ENCODE data around the gene KCTD10. TPM values are rescaled to one million over a fixed set of nuclear protein-coding genes. Genes with fewer than 3 reads are reported as not detected.
A peak's percentile ranks its signal among the peaks of the same experiment; 100 is the strongest.

Gene KCTD10
- total and polyA plus RNA-seq, 9 of the 15 experiments (the other 6 are each of a cell fraction or from before 2014, with no cell fraction given) = 1.9 to 37.5 (median 15.7) TPM

DNA sequence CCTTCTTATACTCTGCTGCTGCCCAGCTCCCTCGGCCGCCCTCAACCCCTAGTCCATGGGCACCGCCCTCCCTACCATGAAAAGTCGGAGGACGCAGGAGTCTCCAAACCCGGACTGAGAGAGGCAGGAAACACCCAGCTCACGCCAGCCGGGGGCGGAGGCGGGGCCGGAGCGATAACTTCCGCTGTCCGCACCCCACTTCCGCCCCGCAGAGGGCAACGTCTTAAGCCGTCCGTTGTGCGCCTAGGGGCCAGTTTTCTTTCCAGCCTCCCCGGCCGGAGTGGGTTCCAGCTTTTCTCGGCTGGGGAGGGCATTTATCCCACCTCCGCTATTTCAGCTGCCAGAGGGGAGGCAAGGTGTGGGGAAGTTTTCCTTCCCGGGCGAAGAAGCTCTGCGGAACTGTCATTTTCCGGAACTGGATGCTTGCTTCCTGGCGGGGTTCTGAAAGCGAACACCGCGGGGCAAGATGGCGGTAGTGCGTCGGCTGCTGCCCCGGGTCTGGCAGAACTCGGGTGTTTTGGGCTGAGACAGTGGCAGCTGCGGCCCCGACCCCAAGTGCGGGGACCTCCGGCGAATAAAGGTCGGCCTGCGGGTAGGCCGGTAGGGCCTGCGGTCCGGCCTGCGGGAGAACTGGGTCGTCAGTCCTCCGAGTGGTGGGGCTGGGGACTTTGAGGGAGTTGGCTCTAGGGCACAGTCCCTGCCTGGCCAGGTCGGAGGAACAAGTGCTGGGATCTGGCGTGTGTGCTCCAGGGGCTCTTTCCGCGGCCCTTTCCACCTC is at the start of gene KCTD10, which contains the start of gene UBE3B (continued):
- TF ChIP-seq CEBPG (CRISPR knock-in tag; IDR thresholded peaks at IDR 0.05) (no peak), CEBPG (tag; conservative IDR thresholded peaks at IDR 0.05 in 1 of 2, IDR thresholded peaks at IDR 0.05 in 1 of 2) (no peak), HDAC6 (IDR thresholded peaks at IDR 0.05; ENCODE audit: low read depth, low read length) (no peak), ZBTB34 (CRISPR knock-in tag; IDR thresholded peaks at IDR 0.05) (no peak), ZNF75A (CRISPR knock-in tag; IDR thresholded peaks at IDR 0.05) (no peak), REST (IDR thresholded peaks at IDR 0.05; ENCODE audit: borderline replicate concordance) (peak; percentile 88), REST (CRISPR knock-in tag; IDR thresholded peaks at IDR 0.05; ENCODE audit: low read depth) (peak; percentile 69; the same call in 1 of the 2 replicates), PTTG1 (tag; IDR thresholded peaks at IDR 0.05; ENCODE audit: low read depth) (no peak), PCBP1 (IDR thresholded peaks at IDR 0.05; ENCODE audit: low read depth, low read length, poor library complexity, severe bottlenecking) (peak; percentile 52), SMAD2 (IDR thresholded peaks at IDR 0.05; ENCODE audit: low read depth, low read length) (no peak), WHSC1 (IDR thresholded peaks at IDR 0.05; ENCODE audit: low read length) (no peak), ZFP36 (IDR thresholded peaks at IDR 0.05; ENCODE audit: low read depth, low read length, partially characterized antibody) (no peak), EHMT2 (IDR thresholded peaks at IDR 0.05) (no peak), MEF2D (tag; conservative IDR thresholded peaks at IDR 0.05; ENCODE audit: low read depth) (peak; percentile 77)
- TF ChIP-seq, protein P1, sequence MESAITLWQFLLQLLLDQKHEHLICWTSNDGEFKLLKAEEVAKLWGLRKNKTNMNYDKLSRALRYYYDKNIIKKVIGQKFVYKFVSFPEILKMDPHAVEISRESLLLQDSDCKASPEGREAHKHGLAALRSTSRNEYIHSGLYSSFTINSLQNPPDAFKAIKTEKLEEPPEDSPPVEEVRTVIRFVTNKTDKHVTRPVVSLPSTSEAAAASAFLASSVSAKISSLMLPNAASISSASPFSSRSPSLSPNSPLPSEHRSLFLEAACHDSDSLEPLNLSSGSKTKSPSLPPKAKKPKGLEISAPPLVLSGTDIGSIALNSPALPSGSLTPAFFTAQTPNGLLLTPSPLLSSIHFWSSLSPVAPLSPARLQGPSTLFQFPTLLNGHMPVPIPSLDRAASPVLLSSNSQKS (CRISPR knock-in tag; IDR thresholded peaks at IDR 0.05) = no peak
- TF ChIP-seq, protein P2, sequence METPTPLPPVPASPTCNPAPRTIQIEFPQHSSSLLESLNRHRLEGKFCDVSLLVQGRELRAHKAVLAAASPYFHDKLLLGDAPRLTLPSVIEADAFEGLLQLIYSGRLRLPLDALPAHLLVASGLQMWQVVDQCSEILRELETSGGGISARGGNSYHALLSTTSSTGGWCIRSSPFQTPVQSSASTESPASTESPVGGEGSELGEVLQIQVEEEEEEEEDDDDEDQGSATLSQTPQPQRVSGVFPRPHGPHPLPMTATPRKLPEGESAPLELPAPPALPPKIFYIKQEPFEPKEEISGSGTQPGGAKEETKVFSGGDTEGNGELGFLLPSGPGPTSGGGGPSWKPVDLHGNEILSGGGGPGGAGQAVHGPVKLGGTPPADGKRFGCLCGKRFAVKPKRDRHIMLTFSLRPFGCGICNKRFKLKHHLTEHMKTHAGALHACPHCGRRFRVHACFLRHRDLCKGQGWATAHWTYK (CRISPR knock-in tag; IDR thresholded peaks at IDR 0.05) = 0 out of 2 replicates have a peak, but pooled peaks have one; percentile 17
